Left hindlimb (tissue), 1 donor: ENCODE data around the gene CEBPE.
A peak's percentile ranks its signal among the peaks of the same experiment; 100 is the strongest.

Experiments
- DNase-seq: peaks from one replicate; pipeline ENCODE4 v3.0.0-alpha.2; 2018

The CEBPE gene

GRCh38 chr14:23142826-23143225 is 23.8 kb upstream of the CEBPE start:
- no peak for DNase-seq

DNA sequence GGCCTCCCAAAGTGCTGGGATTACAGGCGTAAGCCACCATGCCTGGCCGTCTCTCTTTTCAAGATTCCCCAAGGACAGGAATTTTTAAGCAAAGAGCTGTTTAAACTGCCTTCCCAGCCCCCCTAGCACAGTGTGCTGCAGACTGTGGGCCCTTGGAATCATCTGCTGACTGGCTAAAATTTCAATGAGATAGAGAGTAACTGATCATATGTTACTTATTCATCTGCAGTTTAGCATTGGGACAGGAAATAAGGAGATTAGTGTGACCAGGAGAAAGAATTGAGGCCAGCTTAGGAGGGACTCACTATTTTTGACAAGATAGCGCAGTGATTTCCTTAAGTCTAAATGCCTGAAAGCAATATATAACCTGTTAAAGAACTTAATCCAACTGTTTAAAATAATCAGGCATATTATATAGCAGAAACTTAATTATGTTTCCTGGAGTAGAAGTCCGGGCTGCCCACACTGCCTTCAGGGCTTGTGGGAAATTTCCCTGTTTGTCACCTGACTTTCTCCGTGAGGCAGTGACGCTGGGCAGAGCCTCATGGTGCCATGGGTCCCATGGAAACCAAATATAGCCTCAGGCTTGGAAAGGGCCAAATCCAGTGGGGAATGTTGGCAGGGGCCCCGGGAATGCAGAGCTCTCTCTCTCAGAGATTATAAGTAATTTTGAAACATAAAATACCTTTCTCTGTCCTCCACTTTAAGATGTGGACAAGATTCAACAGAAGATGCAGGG is 22.8 kb upstream of the CEBPE start:
- DNase-seq, result no peak

DNA sequence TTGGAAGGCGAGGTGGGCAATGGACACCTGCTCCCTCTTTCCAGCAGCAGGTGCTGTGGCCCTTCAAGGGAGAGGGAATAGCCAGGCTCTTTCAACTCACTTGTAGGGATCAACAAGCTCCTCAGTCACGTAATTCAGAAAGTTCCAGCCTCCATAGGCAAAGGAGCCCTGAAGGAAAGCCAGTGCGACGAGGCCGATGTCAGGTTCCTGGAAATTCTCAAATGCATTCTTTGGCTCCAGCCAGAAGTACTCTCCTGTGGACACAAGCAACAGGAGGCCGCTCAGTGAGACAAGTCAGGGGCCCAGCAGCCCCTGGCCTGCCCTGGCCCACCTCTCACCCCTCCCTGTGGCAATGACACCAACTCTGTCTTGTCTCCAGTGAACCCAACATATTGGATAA is 21.3 kb upstream of the CEBPE start:
- no peak for DNase-seq

- no peak for DNase-seq
Measured at GRCh38 chr14:23139874-23140273, 20.8 kb upstream of the CEBPE start.

- no peak for DNase-seq
Measured at GRCh38 chr14:23137813-23138535, 18.9 kb upstream of the CEBPE start.

GRCh38 chr14:23137192-23137812 is 18.2 kb upstream of the CEBPE start:
- DNase-seq, result no peak

GRCh38 chr14:23136566-23137133 is 17.6 kb upstream of the CEBPE start:
- DNase-seq, result no peak

GRCh38 chr14:23132970-23133369 is 13.9 kb upstream of the CEBPE start:
- DNase-seq, result no peak

- DNase-seq, result no peak
Measured at GRCh38 chr14:23131482-23131881, 12.4 kb upstream of the CEBPE start.

DNA sequence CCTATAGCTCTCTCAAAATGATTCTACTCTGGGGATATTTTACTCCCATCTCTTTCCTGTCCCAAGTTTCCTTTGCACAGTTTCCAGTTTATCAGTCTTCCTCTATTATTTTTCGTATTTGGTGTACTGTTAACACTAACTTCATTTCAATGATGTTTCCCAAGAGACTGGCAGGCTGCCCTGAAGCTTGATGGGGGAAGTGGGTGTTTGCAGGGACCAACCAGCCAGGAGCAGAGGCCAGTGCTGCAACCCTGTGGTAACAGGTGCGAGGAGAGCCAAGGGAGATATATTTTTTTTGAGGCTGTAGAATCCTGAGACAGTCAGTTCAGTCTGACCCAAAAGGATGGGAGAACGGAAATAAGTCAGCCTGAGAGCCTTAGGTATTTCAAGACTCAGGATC is 11.8 kb upstream of the CEBPE start:
- DNase-seq, result no peak

GRCh38 chr14:23129759-23130316 is 10.8 kb upstream of the CEBPE start:
- no peak for DNase-seq

GRCh38 chr14:23128969-23129758 is 10.1 kb upstream of the CEBPE start:
- DNase-seq, result no peak

GRCh38 chr14:23127861-23128260 is 8.8 kb upstream of the CEBPE start:
- no peak for DNase-seq

GRCh38 chr14:23126548-23127278 is 7.7 kb upstream of the CEBPE start:
- no peak for DNase-seq

DNA sequence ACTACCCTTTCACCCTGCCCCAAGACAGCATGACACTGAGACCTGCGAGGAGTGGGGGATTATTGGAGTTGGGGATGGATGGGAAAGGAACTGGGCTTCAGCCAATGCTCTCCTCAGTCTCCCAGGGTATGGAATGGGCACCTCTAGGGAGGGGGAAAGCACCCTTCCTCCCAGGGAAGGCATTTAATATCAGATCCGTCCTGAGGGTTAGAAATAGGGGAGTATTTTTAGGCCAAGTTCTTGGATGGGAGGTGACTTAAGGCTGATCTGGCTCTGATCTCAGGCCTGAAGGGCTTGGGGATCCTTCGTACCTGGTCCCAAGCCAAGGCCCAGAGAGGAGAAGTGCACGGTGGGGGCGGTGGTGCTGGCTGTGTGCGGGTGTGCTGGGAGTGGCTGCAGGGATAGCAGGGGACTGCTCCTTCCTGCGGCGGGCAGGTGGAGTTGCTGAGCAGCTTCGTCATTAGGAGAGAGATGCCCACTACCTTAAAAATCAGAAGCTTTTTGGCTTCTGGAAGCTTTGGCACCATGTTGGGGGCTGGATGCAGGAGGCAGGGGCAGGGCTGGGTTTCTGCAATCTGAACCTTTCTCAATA is 7.0 kb upstream of the CEBPE start:
- no peak for DNase-seq

- DNase-seq, result no peak
Measured at GRCh38 chr14:23125011-23125410, 6.0 kb upstream of the CEBPE start.

GRCh38 chr14:23124337-23124954 is 5.4 kb upstream of the CEBPE start:
- no peak for DNase-seq

DNA sequence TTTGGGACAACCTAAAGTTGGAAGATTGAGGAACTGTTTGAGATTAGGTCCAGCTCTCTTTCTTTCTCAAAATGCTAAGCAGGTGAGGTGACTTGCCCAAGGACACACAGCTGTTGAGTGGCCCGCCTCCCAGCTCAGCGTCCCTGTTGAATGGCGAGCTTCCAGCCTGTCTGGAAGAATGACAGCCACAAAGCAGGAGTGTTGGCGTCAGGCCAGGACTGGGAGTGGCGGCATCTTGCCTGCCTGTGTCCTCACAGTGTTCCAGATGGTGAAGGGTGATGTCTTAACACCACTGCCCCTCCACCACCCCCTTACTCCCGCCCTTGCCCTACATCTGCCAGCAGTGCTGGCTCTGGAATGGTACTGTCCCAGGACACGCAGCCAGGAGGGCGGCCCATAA is 4.4 kb upstream of the CEBPE start:
- no peak for DNase-seq

GRCh38 chr14:23122086-23122485 is 3.0 kb upstream of the CEBPE start:
- DNase-seq, result no peak

- DNase-seq, result peak; percentile 54
Measured at GRCh38 chr14:23121361-23121771, 2.3 kb upstream of the CEBPE start.
